KOPT-K1 (cell line): ENCODE data around the gene TYW1.
A peak's percentile ranks its signal among the peaks of the same experiment; 100 is the strongest.
"Not testable (repeated sequence)": the region's sequence is repeated elsewhere in the genome, so short reads cannot be mapped to it uniquely, and the experiment has no call there.

Source experiments
- H3K27ac ChIP-seq: fragments of 200-600 bp; sonication (generic); 2 replicates; pipeline ENCODE4 v1.5.1; 2016; ENCODE audit warnings: antibody characterized with exemption, mild to moderate bottlenecking, low read depth, low read length; ENCODE audit not compliant: poor library complexity, severe bottlenecking
- H3K36me3 ChIP-seq: fragments of 200-600 bp; sonication (generic); 2 replicates; pipeline ENCODE4 v1.5.1; 2017; ENCODE audit warnings: antibody characterized with exemption, mild to moderate bottlenecking, low read length, moderate library complexity; ENCODE audit not compliant: insufficient read depth
- H3K9me3 ChIP-seq: fragments of 200-600 bp; sonication (generic); 2 replicates; pipeline ENCODE4 v1.5.1; 2017; ENCODE audit warnings: antibody characterized with exemption, low read length, mild to moderate bottlenecking; ENCODE audit not compliant: insufficient read depth, poor library complexity, severe bottlenecking

TYW1 gene

GRCh38 chr7:66996444-66997191 lies at the start of gene TYW1:
TYW1 (plus strand) TSS chr7:66996833; CDS start chr7:66996979, 146 bp downstream.
- peaks cover 34% of the 10 kb centered on the region for H3K36me3 ChIP-seq
- H3K27ac ChIP-seq: peak within 1 kb of the TSS; percentile 68

GRCh38 chr7:66948480-66949109 lies 48.0 kb upstream of the TYW1 start:
- H3K36me3 ChIP-seq: peaks cover 99% of the 10 kb centered on the region
- no peaks in the 10 kb centered on the region for H3K9me3 ChIP-seq
- no peak overlapping the region for H3K27ac ChIP-seq

More at GRCh38 chr7:66996444-66997191, at the start of gene TYW1:
- H3K9me3 ChIP-seq: not testable (repeated sequence)

- H3K9me3 ChIP-seq: no peaks in the 10 kb centered on the region
- H3K27ac ChIP-seq: no peak overlapping the region
- peaks cover 99% of the 10 kb centered on the region for H3K36me3 ChIP-seq
These were observed 46.3 kb upstream of the TYW1 start for GRCh38 chr7:66950311-66950710.

- no peak overlapping the region for H3K27ac ChIP-seq
- H3K36me3 ChIP-seq: peaks cover 99% of the 10 kb centered on the region
- H3K9me3 ChIP-seq: no peaks in the 10 kb centered on the region
These were observed 45.9 kb upstream of the TYW1 start for GRCh38 chr7:66950763-66951162.

GRCh38 chr7:66952343-66953043 lies 44.1 kb upstream of the TYW1 start:
- no peaks in the 10 kb centered on the region for H3K9me3 ChIP-seq
- H3K36me3 ChIP-seq: peaks cover 100% of the 10 kb centered on the region
- H3K27ac ChIP-seq: no peak overlapping the region

GRCh38 chr7:66953044-66953427 lies 43.6 kb upstream of the TYW1 start:
- H3K36me3 ChIP-seq: peaks cover 100% of the 10 kb centered on the region
- H3K9me3 ChIP-seq: no peaks in the 10 kb centered on the region
- H3K27ac ChIP-seq: no peak overlapping the region

- no peaks in the 10 kb centered on the region for H3K9me3 ChIP-seq
- H3K27ac ChIP-seq: no peak overlapping the region
- peaks cover 83% of the 10 kb centered on the region for H3K36me3 ChIP-seq
These were observed 38.9 kb upstream of the TYW1 start for GRCh38 chr7:66957595-66958290.

- Histone ChIP-seq H3K27ac (no peak overlapping the region), H3K9me3 (no peaks in the 10 kb centered on the region), H3K36me3 (peaks cover 77% of the 10 kb centered on the region)
These were observed 37.9 kb upstream of the TYW1 start for GRCh38 chr7:66958538-66959350.

- Histone ChIP-seq H3K27ac (no peak overlapping the region), H3K9me3 (no peaks in the 10 kb centered on the region), H3K36me3 (peaks cover 62% of the 10 kb centered on the region)
These were observed 36.4 kb upstream of the TYW1 start for GRCh38 chr7:66960192-66960591.

- Histone ChIP-seq H3K27ac (no peak overlapping the region), H3K9me3 (no peaks in the 10 kb centered on the region), H3K36me3 (peaks cover 53% of the 10 kb centered on the region)
These were observed 35.5 kb upstream of the TYW1 start for GRCh38 chr7:66961096-66961495.

GRCh38 chr7:66964411-66964810 lies 32.2 kb upstream of the TYW1 start:
- Histone ChIP-seq H3K36me3 (peaks cover 20% of the 10 kb centered on the region), H3K27ac (no peak overlapping the region), H3K9me3 (no peaks in the 10 kb centered on the region)

GRCh38 chr7:66967029-66967428 lies 29.6 kb upstream of the TYW1 start:
- Histone ChIP-seq H3K9me3 (no peaks in the 10 kb centered on the region), H3K36me3 (peaks cover 5% of the 10 kb centered on the region; the same call in 1 of the 2 replicates)

GRCh38 chr7:66969001-66969400 lies 27.6 kb upstream of the TYW1 start:
- not testable (repeated sequence) for H3K9me3 ChIP-seq, H3K36me3 ChIP-seq, H3K27ac ChIP-seq

More at GRCh38 chr7:66967029-66967428, 29.6 kb upstream of the TYW1 start:
- H3K27ac ChIP-seq: no peak overlapping the region

GRCh38 chr7:66970310-66970709 lies 26.3 kb upstream of the TYW1 start:
- H3K27ac ChIP-seq: no peak overlapping the region
- H3K9me3 ChIP-seq: no peaks in the 10 kb centered on the region
- H3K36me3 ChIP-seq: no peaks in the 10 kb centered on the region
